Liver (tissue), 9 donors: ENCODE results near the gene GRID1. TPM values are rescaled to one million over a fixed set of nuclear protein-coding genes. Genes with fewer than 3 reads are reported as not detected.
"Not testable (repeated sequence)": the region's sequence is repeated elsewhere in the genome, so short reads cannot be mapped to it uniquely, and the experiment has no call there.

Experiments
- DNase-seq: peaks from one replicate; pipeline ENCODE4 v3.0.0-alpha.2; 2017; ENCODE audit warnings: low spot score
- H3K27ac ChIP-seq, 2 donors: one replicate each; pipeline ENCODE4 v1.7.0; 2013; ENCODE audit warnings: inconsistent platforms in 2 of 2, low read length in 2 of 2, control low read depth in 1 of 2, low read depth in 1 of 2, mild to moderate bottlenecking in 1 of 2
- H3K27me3 ChIP-seq, 4 donors: one replicate each; pipeline versions ENCODE4 v1.6.1 to v1.7.0; 2013; ENCODE audit warnings: low read length in 3 of 4, inconsistent platforms in 1 of 4, mild to moderate bottlenecking in 1 of 4, moderate library complexity in 1 of 4; ENCODE audit not compliant: control insufficient read depth in 4 of 4, insufficient read depth in 4 of 4
- H3K36me3 ChIP-seq, 4 donors: one replicate each; pipeline versions ENCODE4 v1.6.1 to v1.7.0; 2013; ENCODE audit warnings: low read length in 3 of 4, mild to moderate bottlenecking in 3 of 4, low read depth in 1 of 4, moderate library complexity in 1 of 4; ENCODE audit not compliant: control insufficient read depth in 4 of 4, insufficient read depth in 3 of 4
- H3K4me1 ChIP-seq, 4 donors: one replicate each; pipeline versions ENCODE4 v1.6.1 to v1.7.0; 2013; ENCODE audit warnings: low read length in 3 of 4, mild to moderate bottlenecking in 3 of 4, moderate library complexity in 1 of 4; ENCODE audit not compliant: control insufficient read depth in 4 of 4, insufficient read depth in 4 of 4
- H3K4me3 ChIP-seq, 3 donors: one replicate each; pipeline versions ENCODE4 v1.6.1 to v1.7.0; 2013; ENCODE audit warnings: low read length in 3 of 3, control low read depth in 1 of 3, low read depth in 1 of 3, mild to moderate bottlenecking in 1 of 3
- H3K9ac ChIP-seq, 2 donors: one replicate each; pipeline ENCODE4 v1.7.0; 2013; ENCODE audit warnings: low read length in 2 of 2, mild to moderate bottlenecking in 2 of 2, moderate library complexity in 2 of 2, control low read depth in 1 of 2, low read depth in 1 of 2
- H3K9me3 ChIP-seq, 4 donors: one replicate each; pipeline versions ENCODE4 v1.6.1 to v1.7.0; 2013; ENCODE audit warnings: low read length in 3 of 4; ENCODE audit not compliant: control insufficient read depth in 4 of 4
- ATF3 ChIP-seq: IDR thresholded peaks from 2 replicates; pipeline ENCODE4 v1.6.1; 2016; ENCODE audit warnings: antibody characterized with exemption
- CTCF ChIP-seq: fragments of 150-350 bp; IDR thresholded peaks from 2 replicates; pipeline ENCODE4 v1.5.1; 2017; ENCODE audit warnings: improper control_type of control experiment, low read depth, low read length; ENCODE audit not compliant: missing input control
- EGR1 ChIP-seq, 2 donors: IDR thresholded peaks; 2 replicates each; pipeline ENCODE4 v1.6.1; 2016 to 2018; ENCODE audit warnings: antibody characterized with exemption in 2 of 2, low read depth in 2 of 2
- FOXA1 ChIP-seq: IDR thresholded peaks from 2 replicates; pipeline ENCODE4 v1.6.1; 2016; ENCODE audit warnings: antibody characterized with exemption
- FOXA2 ChIP-seq: IDR thresholded peaks from 2 replicates; pipeline ENCODE4 v1.6.1; 2016; ENCODE audit warnings: antibody characterized with exemption
- GABPA ChIP-seq, 2 donors: IDR thresholded peaks in 1 of 2; conservative IDR thresholded peaks in 1 of 2; 2 replicates each; pipeline ENCODE4 v1.6.1; 2016; ENCODE audit warnings: antibody characterized with exemption in 2 of 2, mild to moderate bottlenecking in 1 of 2, moderate library complexity in 1 of 2
- HNF4A ChIP-seq, 2 donors: conservative IDR thresholded peaks; 2 replicates each; pipeline ENCODE4 v1.6.1; 2016; ENCODE audit warnings: antibody characterized with exemption in 2 of 2, mild to moderate bottlenecking in 2 of 2
- HNF4G ChIP-seq: IDR thresholded peaks from 2 replicates; pipeline ENCODE4 v1.6.1; 2016; ENCODE audit warnings: antibody characterized with exemption
- JUND ChIP-seq, 2 donors: IDR thresholded peaks; 2 replicates each; pipeline ENCODE4 v1.6.1; 2016; ENCODE audit warnings: antibody characterized with exemption in 2 of 2
- MAX ChIP-seq: IDR thresholded peaks from 2 replicates; pipeline ENCODE4 v1.6.1; 2016; ENCODE audit warnings: antibody characterized with exemption
- NR2F2 ChIP-seq: IDR thresholded peaks from 2 replicates; pipeline ENCODE4 v1.6.1; 2016; ENCODE audit warnings: antibody characterized with exemption
- RAD21 ChIP-seq, 2 donors: IDR thresholded peaks; 2 replicates each; pipeline ENCODE4 v1.6.1; 2016; ENCODE audit warnings: antibody characterized with exemption in 2 of 2, mild to moderate bottlenecking in 2 of 2
- REST ChIP-seq: IDR thresholded peaks from 2 replicates; pipeline ENCODE4 v1.6.1; 2016; ENCODE audit warnings: antibody characterized with exemption, mild to moderate bottlenecking
- RXRA ChIP-seq, 2 donors: IDR thresholded peaks; 2 replicates each; pipeline ENCODE4 v1.6.1; 2017 to 2018; ENCODE audit warnings: antibody characterized with exemption in 2 of 2, mild to moderate bottlenecking in 1 of 2
- SP1 ChIP-seq: IDR thresholded peaks from 2 replicates; pipeline ENCODE4 v1.6.1; 2018; ENCODE audit warnings: antibody characterized with exemption, mild to moderate bottlenecking
- YY1 ChIP-seq: IDR thresholded peaks from 2 replicates; pipeline ENCODE4 v1.6.1; 2016; ENCODE audit warnings: antibody characterized with exemption, mild to moderate bottlenecking
- ZBTB33 ChIP-seq: IDR thresholded peaks from 2 replicates; pipeline ENCODE4 v1.6.1; 2016; ENCODE audit warnings: antibody characterized with exemption
- WGBS: extraction: QIAGEN DNeasy Blood & Tissue Kit; methylation state at CpG from one replicate; pipeline ENCODE4 v1.1.7; 2013; 5-methylcytosine and 5-hydroxymethylcytosine counted together
- polyA plus RNA-seq, 2 donors: library from polyadenylated mRNA; stranded (reverse) in 1 of 2; unstranded in 1 of 2; fragments of 200-250 nt in 1 of 2; fragments of >200 nt in 1 of 2; fragmentation: Nextera tagmentation in 1 of 2; extraction: Ambion mirVana in 1 of 2; gene quantifications; one replicate each; pipeline versions ENCODE4 v1.2.1 to v1.2.3, GENCODE V29; 2013 to 2015
- total RNA-seq, 2 donors: library from RNA; depleted of rRNA; stranded (reverse); fragments of >200 nt; gene quantifications; one replicate each; pipeline ENCODE4 v1.2.3, GENCODE V29; 2014
- donor health status: healthy.
- donor health status: healthy.
- donor health status: healthy.
- donor health status: healthy.
- donor health status: healthy.

Gene GRID1
- total and polyA plus RNA-seq, 4 donors = 0.09 to 0.17 (median 0.14) TPM; not detected in 1

GRCh38 chr10:86242761-86243160, 123.8 kb downstream of the GRID1 start:
- Histone ChIP-seq H3K4me3 (no peak overlapping the region), H3K4me1 (no peaks in the 10 kb centered on the region), H3K36me3 (no peaks in the 10 kb centered on the region), H3K9ac (no peak overlapping the region), H3K9me3 (no peaks in the 10 kb centered on the region), H3K27me3 (no peaks in the 10 kb centered on the region), H3K27ac (no peak overlapping the region)
- 94% methylated on average over 4 of the region's 4 CpGs for whole genome bisulfite sequencing
- DNase-seq = no peak
- no peak for TF ChIP-seq SP1
- TF ChIP-seq REST = no peak
- no peak for TF ChIP-seq NR2F2
- no peak for TF ChIP-seq GABPA (IDR thresholded peaks at IDR 0.05 in 1 of 2, conservative IDR thresholded peaks at IDR 0.05 in 1 of 2)
- TF ChIP-seq HNF4G = no peak
- no peak for TF ChIP-seq EGR1 (IDR thresholded peaks at IDR 0.05; ENCODE audit: low read depth in 2 of 2)
- TF ChIP-seq FOXA1 = no peak
- no peak for TF ChIP-seq MAX
- no peak for TF ChIP-seq HNF4A (conservative IDR thresholded peaks at IDR 0.05)
- TF ChIP-seq YY1 = no peak
- TF ChIP-seq FOXA2 = no peak
- no peak for TF ChIP-seq RAD21 (IDR thresholded peaks at IDR 0.05)
- no peak for TF ChIP-seq CTCF
- no peak for TF ChIP-seq ZBTB33
- TF ChIP-seq JUND (IDR thresholded peaks at IDR 0.05) = no peak
- TF ChIP-seq ATF3 = no peak
- no peak for TF ChIP-seq RXRA (IDR thresholded peaks at IDR 0.05)

GRCh38 chr10:86238089-86238488, 128.5 kb downstream of the GRID1 start:
- 39% methylated on average over 2 of the region's 2 CpGs for WGBS
- H3K4me1 ChIP-seq, H3K4me3 ChIP-seq, H3K9me3 ChIP-seq, H3K36me3 ChIP-seq, DNase-seq, H3K27ac ChIP-seq, H3K27me3 ChIP-seq, H3K9ac ChIP-seq: not testable (repeated sequence)
